GM11168 (cell line): Measurements from ENCODE around the gene PKD1.
"Not testable (repeated sequence)": the region's sequence is repeated elsewhere in the genome, so short reads cannot be mapped to it uniquely, and the experiment has no call there.

Source experiments
- in situ Hi-C: fragments of 300-500 bp; cut with MboI; formaldehyde crosslinking; loops from one replicate; pipeline ENCODE4 v1.12.0; 2022; ENCODE audit warnings: low sequenced_read_pairs; ENCODE audit not compliant: unreplicated experiment

PKD1 gene

DNA sequence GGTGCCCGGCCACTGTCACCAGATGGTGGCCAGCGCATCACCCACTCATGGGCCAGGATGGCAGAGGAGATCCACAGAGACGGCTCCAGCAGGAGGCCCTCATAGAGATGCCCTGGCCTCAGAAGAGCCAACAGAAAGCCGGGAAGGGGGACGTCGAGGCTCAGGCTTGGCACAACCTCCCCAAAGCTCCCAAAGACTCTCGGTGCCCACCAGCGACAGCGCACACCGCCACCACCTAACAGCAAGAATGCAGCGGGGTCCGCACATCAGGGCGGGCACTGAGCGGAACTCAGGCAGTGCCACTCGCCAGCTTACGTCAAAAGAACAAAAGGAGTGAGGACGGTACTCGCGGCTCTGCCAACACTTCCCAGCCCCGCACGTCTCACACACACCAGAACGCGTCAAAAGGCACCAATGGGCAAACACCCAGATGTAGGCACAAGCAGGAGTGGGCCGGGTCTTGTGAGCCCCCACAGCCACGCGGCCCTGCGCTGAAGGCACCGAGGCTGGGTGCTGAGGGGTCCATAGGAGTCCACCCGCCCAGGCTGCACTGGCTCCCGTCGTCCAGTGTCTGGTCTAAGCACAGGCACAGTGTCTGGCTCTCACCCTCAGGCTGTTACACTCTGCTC lies 8.7 kb downstream of the PKD1 start:
- in situ Hi-C loops, result not testable (repeated sequence)

DNA sequence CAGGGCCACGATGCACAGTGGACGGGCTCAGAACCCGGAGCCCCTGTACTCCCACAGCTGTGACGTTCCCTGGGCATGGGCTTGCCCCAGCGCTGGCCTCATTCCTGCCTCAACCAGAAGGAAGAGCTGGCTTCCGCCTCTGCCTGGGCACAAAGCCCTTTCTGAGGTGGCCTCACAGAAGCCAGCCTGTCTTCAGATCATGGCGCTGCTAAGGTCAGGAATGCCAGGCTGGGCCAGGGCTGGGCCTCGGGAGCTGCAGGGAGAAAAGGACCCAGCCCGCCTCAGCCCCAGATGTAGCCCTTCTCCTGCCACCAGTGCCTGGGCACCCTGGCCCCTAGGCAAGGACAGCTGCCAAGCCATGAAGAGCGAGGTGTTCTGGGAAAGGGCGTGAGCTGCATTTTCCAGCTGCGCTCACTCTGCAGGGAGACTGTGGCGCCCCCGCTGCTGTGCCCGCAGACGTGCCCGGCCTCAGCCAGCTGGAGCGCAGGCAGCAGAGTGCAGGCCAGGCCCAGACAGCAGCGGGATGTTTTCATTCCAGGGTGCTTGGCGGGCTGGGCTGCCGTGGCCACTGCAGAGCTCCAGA lies 9.4 kb downstream of the PKD1 start:
- in situ Hi-C loops, result not testable (repeated sequence)

DNA sequence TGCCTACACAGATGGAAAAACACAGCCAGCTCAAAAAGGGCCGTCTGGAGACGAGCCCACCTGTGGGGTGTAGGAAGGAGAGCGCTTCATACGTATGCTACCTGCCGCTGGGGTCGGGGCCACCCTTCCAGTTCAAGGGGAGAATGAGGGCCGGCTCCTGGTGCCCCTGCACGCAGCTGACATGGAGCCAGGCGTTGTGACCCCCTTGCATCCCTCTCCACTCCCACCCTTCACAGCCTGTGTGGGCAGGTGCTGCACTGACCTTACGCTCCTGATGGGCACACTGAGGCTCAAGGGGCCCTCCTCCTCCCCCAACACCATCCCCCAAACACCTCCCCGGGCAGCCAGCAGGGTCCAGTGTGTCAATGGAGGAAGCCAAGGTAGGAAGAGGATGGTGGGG lies 10.1 kb downstream of the PKD1 start:
- in situ Hi-C loops, result not testable (repeated sequence)

GRCh38 chr16:2124694-2125444 lies 10.8 kb downstream of the PKD1 start:
- in situ Hi-C loops, result not testable (repeated sequence)

DNA sequence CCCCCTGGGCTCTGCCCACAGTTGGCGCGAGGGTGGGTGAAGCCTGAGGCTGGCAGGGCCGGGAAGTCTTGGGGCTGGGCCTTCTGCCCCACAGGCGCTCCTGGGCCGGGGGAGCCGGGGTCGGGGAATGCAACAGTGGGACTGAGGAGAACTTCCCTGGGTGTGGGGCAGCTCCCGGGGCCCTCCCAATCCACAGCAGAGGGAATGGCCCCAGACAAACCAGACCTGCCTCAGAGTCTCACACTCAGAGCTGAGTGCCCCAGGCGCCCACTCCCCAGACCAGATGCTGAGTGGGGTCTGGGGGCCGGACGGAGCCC lies 11.4 kb downstream of the PKD1 start:
- in situ Hi-C loops, result not testable (repeated sequence)

DNA sequence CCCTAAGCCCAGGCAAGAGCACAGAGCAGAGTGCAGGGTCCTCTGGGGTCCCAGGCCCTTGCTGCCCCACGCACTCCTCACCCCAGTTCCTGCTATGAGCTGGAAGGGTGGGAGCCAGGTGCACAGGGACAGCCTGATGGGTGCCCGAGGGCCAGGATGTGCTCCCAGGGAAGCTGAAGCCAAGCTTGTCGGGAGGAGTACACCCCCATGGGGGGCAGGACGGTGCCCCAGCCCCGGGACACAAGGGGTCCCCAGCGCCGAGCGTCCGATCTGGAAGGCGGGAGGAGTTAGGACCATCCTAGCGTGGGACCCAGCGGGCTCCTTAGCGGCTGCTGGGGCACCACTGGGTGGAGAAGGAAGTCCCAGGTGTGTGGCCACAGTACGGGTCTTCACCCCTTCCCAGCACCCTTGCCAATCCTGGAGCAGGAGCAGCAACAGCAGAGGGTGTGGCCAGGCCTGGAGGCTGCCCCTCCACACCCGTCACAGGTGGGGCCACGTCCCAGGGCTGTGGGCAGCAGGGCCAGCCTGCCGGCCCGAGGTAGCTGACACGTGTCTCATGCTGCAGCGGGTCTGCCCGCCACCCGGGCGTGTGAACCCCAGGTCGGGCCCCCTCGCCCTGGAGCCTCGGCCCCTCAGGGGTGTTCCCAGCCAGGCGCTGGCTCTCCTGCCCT lies 11.9 kb downstream of the PKD1 start:
- in situ Hi-C loops, result not testable (repeated sequence)

DNA sequence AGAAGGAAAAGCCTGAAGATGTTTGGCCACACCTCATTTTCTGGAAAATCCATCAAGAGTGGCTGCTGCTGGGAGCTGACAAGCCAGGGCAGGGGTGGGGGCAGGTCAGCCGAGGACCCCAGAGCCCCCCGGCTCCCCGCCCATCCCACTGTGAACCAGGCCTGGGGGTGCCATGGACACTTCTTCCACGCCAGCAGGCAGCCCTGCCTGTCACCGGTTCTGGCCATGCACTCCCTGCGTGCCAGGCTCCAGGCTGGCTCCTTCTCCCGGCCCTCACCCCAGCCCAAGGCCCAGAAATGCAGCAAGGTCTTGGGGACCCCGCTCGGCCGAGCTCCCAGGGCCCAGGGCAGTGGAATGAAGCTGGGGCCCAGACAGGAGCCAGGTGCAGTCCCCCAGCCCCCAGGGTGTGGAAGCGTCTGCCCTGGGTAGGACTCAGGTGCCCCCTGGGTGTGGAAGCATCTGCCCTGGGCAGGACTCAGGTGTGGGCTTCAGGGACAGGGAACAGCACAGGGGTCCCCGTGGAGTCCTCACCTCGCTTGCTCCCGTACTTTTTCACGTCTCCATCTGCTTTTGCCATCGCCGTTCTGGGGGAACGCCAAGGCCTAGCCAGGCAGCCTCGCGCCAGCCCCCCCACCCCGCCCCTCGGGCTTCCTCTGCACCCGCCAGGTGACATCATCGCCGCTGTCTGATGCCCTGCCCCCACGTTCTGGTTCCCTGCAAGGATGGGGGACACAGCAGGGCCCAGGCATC lies 12.6 kb downstream of the PKD1 start:
- in situ Hi-C loops, result not testable (repeated sequence)

GRCh38 chr16:2122429-2122828 lies 13.3 kb downstream of the PKD1 start:
- in situ Hi-C loops, result no loop called here

GRCh38 chr16:2121853-2122252 lies 13.8 kb downstream of the PKD1 start:
- in situ Hi-C loops, result no loop called here

DNA sequence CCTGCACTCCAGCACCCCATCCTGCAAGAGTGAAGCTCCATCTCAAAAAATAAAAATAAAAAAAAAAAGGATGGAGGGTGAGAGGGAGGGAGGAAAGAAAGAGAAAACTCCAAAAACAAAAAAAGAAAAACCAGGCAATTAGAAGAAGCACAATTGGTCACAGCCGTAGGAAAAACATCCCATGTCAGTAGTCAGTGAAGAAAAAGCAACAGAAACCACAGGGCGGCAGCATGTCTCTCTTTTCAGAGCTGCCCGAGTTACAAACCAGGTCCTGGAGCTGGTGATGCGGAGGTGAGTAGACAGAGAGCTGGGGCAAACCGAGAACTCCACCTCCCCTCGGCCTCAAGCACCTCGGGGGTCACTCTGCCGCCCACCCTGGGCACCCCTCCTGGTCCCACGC lies 14.4 kb downstream of the PKD1 start:
- in situ Hi-C loops, result not testable (repeated sequence)

GRCh38 chr16:2117960-2118722 lies 17.6 kb downstream of the PKD1 start:
- in situ Hi-C loops, result not testable (repeated sequence)

GRCh38 chr16:2117341-2117740 lies 18.4 kb downstream of the PKD1 start:
- in situ Hi-C loops, result not testable (repeated sequence)

DNA sequence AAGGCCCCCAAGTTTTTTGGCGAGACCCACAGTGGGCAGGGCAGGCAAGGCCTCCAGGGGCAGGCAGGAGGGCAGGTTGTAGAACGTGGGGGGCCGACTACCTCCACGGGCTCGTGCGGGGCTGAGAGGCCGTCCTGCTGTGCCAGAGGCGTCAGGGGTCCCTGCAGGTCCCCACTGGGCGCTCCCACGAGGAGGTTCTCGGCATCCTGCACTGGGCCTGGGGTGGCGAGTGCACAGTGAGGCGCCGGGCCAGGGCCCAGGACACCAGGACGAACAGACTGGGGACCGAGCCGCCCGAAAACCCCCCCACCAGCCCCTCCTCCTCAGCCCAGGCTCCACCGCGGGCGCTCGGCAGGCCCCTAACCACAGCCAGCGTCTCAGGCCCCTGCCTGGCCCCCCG lies 19.3 kb downstream of the PKD1 start:
- in situ Hi-C loops, result not testable (repeated sequence)

DNA sequence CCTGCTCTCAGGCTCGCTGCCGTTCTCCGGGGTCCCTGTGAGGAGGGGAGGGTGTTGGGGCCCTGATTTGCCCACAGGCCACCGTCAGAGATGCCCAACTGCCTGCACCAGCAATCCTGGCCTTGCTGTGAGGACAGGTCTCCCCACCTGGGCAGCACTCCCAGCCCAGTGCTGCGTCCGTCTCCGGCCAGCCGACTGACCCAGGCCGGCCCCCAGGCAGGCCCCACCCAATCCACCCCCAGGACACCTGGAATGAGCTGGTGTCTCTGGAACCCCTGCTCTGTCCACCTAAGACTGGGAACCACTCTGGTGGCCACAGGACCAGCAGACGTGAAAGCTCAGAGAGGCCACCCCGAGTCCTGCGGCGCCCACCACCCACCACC lies 20.1 kb downstream of the PKD1 start:
- in situ Hi-C loops, result no loop called here

GRCh38 chr16:2114885-2115590 lies 20.7 kb downstream of the PKD1 start:
- in situ Hi-C loops, result not testable (repeated sequence)

- in situ Hi-C loops, result not testable (repeated sequence)
Measured at GRCh38 chr16:2114225-2114624, 21.5 kb downstream of the PKD1 start.

DNA sequence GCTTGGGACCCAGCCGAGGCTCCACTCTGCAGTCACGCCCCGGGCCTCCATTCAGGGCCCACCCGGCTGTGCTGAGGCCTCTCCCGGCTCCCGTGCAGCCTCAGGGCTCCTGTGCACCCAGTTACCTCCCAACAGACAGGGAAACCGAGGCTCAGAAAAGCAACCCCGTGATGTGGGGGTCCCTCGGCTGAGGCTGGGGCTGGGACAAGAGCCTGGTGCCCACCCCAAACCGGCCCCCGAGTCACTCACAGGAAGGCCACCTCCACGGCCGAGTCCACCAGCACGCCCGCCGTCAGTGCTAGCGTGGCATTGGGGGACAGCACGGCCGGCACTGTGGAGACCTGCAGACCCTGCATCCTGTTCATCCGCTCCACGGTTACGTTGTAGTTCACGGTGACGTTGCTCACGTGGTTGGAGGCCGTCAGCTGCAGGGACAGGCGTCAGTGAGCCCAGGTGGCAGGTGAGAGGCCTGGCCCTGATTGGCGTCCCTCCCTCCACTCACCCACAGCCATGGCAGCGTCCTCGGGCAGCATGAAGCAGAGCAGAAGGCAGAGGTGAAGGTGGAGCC lies 23.1 kb downstream of the PKD1 start:
- in situ Hi-C loops, result not testable (repeated sequence)

DNA sequence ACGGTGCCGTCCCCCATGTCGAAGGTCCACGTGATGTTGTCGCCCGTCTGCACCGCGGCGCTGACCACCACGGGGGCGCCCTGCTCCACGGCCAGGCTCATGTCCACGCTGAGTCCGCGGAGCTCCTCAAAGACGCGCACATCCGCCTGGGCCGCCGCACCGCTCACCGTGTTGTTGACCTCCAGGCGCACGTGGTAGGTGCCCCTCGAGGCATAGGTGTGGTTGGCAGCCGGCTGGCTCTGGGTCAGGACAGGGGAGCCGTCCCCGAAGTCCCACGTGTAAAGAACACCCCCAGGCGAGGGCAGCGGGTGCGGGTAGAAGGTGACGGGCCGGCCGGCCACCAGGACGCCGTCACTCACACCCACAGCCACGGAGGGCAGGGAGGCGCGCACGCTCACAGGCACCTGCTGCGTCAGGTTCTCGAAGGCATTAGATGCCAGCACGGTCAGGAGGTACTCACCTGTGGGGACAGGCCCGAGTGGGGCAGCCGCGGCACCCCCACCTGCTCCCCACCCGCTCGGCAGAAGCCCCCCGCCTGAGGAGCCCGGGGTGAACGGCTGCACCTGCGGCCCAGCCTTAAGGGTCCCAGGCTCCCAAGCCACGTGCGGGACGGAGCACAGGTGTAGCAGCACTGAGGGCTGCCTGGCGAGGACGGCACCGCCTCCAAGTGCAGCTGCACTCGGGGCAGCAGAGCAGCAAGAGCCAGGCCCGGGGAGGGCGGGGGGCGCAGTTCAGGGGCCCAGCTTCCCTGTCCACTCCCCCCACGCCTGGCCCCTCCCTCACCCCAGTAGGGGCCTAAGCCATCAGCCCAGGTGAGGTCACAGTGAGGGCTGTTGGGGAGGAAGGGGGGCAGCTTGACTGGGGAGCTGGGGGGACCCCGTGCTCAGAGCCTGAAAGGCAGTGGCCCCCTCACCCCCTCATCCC lies 24.0 kb downstream of the PKD1 start:
- in situ Hi-C loops, result not testable (repeated sequence)
